ENCODE data around the gene SYT17. TPM values are rescaled to one million over a fixed set of nuclear protein-coding genes. Genes with fewer than 3 reads are reported as not detected.

The SYT17 gene
- total and polyA plus RNA-seq, 10 of the 15 experiments (the other 5 are each of a cell fraction or from before 2014, with no cell fraction given): 3.7 to 12.3 (median 5.0) TPM

DNA sequence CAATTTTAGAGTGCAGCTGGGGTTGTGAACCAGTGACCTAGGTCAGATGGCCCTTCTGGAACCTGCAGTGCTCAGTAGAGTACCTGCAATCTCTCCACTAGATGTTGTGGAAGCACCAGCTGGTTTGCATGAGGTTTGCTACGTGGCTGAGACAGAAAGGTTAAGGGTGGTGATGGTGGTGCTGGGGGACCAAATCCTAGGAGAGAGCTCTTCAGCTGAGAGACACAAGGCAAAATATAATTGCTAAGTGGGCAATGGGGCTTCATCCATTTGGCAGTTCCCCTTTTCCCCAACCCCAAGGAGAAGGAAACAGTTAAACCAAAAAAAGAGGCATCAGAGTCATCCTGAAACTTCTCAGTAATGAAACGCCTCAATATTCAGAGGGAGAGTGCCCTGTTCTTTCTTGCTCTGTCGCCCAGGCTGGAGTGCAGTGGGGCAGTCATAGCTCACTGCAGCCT is 40.3 kb upstream of the SYT17 start (continued):
- TF ChIP-seq TAF1 (IDR thresholded peaks at IDR 0.05; ENCODE audit: borderline replicate concordance, low read depth, low read length): no peak
- TF ChIP-seq HDAC2 (IDR thresholded peaks at IDR 0.05): no peak
- TF ChIP-seq, protein P1, sequence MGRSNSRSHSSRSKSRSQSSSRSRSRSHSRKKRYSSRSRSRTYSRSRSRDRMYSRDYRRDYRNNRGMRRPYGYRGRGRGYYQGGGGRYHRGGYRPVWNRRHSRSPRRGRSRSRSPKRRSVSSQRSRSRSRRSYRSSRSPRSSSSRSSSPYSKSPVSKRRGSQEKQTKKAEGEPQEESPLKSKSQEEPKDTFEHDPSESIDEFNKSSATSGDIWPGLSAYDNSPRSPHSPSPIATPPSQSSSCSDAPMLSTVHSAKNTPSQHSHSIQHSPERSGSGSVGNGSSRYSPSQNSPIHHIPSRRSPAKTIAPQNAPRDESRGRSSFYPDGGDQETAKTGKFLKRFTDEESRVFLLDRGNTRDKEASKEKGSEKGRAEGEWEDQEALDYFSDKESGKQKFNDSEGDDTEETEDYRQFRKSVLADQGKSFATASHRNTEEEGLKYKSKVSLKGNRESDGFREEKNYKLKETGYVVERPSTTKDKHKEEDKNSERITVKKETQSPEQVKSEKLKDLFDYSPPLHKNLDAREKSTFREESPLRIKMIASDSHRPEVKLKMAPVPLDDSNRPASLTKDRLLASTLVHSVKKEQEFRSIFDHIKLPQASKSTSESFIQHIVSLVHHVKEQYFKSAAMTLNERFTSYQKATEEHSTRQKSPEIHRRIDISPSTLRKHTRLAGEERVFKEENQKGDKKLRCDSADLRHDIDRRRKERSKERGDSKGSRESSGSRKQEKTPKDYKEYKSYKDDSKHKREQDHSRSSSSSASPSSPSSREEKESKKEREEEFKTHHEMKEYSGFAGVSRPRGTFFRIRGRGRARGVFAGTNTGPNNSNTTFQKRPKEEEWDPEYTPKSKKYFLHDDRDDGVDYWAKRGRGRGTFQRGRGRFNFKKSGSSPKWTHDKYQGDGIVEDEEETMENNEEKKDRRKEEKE (IDR thresholded peaks at IDR 0.05): no peak
- TF ChIP-seq, protein P2, sequence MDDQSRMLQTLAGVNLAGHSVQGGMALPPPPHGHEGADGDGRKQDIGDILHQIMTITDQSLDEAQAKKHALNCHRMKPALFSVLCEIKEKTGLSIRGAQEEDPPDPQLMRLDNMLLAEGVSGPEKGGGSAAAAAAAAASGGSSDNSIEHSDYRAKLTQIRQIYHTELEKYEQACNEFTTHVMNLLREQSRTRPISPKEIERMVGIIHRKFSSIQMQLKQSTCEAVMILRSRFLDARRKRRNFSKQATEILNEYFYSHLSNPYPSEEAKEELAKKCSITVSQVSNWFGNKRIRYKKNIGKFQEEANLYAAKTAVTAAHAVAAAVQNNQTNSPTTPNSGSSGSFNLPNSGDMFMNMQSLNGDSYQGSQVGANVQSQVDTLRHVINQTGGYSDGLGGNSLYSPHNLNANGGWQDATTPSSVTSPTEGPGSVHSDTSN (IDR thresholded peaks at IDR 0.05; ENCODE audit: insufficient replicate concordance, low read depth, low read length): no peak
- TF ChIP-seq, protein P3, sequence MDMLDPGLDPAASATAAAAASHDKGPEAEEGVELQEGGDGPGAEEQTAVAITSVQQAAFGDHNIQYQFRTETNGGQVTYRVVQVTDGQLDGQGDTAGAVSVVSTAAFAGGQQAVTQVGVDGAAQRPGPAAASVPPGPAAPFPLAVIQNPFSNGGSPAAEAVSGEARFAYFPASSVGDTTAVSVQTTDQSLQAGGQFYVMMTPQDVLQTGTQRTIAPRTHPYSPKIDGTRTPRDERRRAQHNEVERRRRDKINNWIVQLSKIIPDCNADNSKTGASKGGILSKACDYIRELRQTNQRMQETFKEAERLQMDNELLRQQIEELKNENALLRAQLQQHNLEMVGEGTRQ (IDR thresholded peaks at IDR 0.05; ENCODE audit: borderline replicate concordance, low read depth, low read length): no peak
- 0 out of 2 replicates have a peak, but pooled peaks have one; percentile 25 for TF ChIP-seq NBN (IDR thresholded peaks at IDR 0.05)
- peak; percentile 90 for TF ChIP-seq SPI1 (IDR thresholded peaks at IDR 0.05; ENCODE audit: borderline replicate concordance, insufficient read depth, low read depth, low read length)
- TF ChIP-seq, protein P4, sequence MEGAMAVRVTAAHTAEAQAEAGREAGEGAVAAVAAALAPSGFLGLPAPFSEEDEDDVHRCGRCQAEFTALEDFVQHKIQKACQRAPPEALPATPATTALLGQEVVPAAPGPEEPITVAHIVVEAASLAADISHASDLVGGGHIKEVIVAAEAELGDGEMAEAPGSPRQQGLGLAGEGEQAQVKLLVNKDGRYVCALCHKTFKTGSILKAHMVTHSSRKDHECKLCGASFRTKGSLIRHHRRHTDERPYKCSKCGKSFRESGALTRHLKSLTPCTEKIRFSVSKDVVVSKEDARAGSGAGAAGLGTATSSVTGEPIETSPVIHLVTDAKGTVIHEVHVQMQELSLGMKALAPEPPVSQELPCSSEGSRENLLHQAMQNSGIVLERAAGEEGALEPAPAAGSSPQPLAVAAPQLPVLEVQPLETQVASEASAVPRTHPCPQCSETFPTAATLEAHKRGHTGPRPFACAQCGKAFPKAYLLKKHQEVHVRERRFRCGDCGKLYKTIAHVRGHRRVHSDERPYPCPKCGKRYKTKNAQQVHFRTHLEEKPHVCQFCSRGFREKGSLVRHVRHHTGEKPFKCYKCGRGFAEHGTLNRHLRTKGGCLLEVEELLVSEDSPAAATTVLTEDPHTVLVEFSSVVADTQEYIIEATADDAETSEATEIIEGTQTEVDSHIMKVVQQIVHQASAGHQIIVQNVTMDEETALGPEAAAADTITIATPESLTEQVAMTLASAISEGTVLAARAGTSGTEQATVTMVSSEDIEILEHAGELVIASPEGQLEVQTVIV (IDR thresholded peaks at IDR 0.05; ENCODE audit: borderline replicate concordance, partially characterized antibody): no peak
- TF ChIP-seq CREM (IDR thresholded peaks at IDR 0.05; ENCODE audit: low read depth): 0 out of 2 replicates have a peak, but pooled peaks have one; percentile 17
- no peak for TF ChIP-seq SIN3A (IDR thresholded peaks at IDR 0.05; ENCODE audit: low read depth, low read length)
- no peak for TF ChIP-seq RAD21 (IDR thresholded peaks at IDR 0.05; ENCODE audit: insufficient read depth, low read depth, low read length)
- no peak for TF ChIP-seq POLR2AphosphoS2 (IDR thresholded peaks at IDR 0.05; ENCODE audit: low read depth, low read length)
- peak; percentile 27 for TF ChIP-seq MEF2B (IDR thresholded peaks at IDR 0.05; ENCODE audit: partially characterized antibody, poor library complexity, severe bottlenecking)
- TF ChIP-seq, protein P5, sequence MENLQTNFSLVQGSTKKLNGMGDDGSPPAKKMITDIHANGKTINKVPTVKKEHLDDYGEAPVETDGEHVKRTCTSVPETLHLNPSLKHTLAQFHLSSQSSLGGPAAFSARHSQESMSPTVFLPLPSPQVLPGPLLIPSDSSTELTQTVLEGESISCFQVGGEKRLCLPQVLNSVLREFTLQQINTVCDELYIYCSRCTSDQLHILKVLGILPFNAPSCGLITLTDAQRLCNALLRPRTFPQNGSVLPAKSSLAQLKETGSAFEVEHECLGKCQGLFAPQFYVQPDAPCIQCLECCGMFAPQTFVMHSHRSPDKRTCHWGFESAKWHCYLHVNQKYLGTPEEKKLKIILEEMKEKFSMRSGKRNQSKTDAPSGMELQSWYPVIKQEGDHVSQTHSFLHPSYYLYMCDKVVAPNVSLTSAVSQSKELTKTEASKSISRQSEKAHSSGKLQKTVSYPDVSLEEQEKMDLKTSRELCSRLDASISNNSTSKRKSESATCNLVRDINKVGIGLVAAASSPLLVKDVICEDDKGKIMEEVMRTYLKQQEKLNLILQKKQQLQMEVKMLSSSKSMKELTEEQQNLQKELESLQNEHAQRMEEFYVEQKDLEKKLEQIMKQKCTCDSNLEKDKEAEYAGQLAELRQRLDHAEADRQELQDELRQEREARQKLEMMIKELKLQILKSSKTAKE (IDR thresholded peaks at IDR 0.05; ENCODE audit: low read depth, poor library complexity, severe bottlenecking): peak; percentile 42
- no peak for TF ChIP-seq NRF1 (conservative IDR thresholded peaks at IDR 0.05; ENCODE audit: low read depth, low read length)
- TF ChIP-seq, protein P6, sequence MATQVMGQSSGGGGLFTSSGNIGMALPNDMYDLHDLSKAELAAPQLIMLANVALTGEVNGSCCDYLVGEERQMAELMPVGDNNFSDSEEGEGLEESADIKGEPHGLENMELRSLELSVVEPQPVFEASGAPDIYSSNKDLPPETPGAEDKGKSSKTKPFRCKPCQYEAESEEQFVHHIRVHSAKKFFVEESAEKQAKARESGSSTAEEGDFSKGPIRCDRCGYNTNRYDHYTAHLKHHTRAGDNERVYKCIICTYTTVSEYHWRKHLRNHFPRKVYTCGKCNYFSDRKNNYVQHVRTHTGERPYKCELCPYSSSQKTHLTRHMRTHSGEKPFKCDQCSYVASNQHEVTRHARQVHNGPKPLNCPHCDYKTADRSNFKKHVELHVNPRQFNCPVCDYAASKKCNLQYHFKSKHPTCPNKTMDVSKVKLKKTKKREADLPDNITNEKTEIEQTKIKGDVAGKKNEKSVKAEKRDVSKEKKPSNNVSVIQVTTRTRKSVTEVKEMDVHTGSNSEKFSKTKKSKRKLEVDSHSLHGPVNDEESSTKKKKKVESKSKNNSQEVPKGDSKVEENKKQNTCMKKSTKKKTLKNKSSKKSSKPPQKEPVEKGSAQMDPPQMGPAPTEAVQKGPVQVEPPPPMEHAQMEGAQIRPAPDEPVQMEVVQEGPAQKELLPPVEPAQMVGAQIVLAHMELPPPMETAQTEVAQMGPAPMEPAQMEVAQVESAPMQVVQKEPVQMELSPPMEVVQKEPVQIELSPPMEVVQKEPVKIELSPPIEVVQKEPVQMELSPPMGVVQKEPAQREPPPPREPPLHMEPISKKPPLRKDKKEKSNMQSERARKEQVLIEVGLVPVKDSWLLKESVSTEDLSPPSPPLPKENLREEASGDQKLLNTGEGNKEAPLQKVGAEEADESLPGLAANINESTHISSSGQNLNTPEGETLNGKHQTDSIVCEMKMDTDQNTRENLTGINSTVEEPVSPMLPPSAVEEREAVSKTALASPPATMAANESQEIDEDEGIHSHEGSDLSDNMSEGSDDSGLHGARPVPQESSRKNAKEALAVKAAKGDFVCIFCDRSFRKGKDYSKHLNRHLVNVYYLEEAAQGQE (IDR thresholded peaks at IDR 0.05; ENCODE audit: low read depth, low read length): no peak

Measured in GM12878 (cell line).